Breast epithelium (tissue), 4 donors: ENCODE results near the gene SPECC1L. TPM values are rescaled to one million over a fixed set of nuclear protein-coding genes. Genes with fewer than 3 reads are reported as not detected.

Experiments
- DNase-seq, 2 donors: peaks; one replicate each; pipeline ENCODE4 v3.0.0-alpha.2; 2019; ENCODE audit warnings: low spot score in 2 of 2
- H3K27ac ChIP-seq, 2 donors: fragments of 200-600 bp; sonication (generic) in 1 of 2; one replicate each; pipeline ENCODE4 v1.5.1; 2016 to 2019; ENCODE audit warnings: mild to moderate bottlenecking in 1 of 2
- H3K27me3 ChIP-seq, 2 donors: fragments of 200-600 bp; sonication (generic) in 1 of 2; one replicate each; pipeline versions ENCODE4 v1.5.1 to v1.6.0; 2017 to 2019; ENCODE audit warnings: control low read depth in 1 of 2, mild to moderate bottlenecking in 1 of 2
- H3K36me3 ChIP-seq: fragments of 200-600 bp; one replicate; pipeline ENCODE4 v1.5.1; 2019
- H3K4me1 ChIP-seq, 2 donors: fragments of 200-600 bp; sonication (generic); one replicate each; pipeline ENCODE4 v1.5.1; 2016 to 2019; ENCODE audit warnings: control low read depth in 1 of 2
- H3K4me3 ChIP-seq, 3 donors: fragments of 200-600 bp; sonication (generic); 1 replicate in 2 of 3; 2 replicates in 1 of 3; pipeline ENCODE4 v1.5.1; 2016 to 2019; ENCODE audit warnings: mild to moderate bottlenecking in 3 of 3, moderate library complexity in 2 of 3
- H3K9me3 ChIP-seq, 2 donors: fragments of 200-600 bp; sonication (generic) in 1 of 2; one replicate each; pipeline ENCODE4 v1.5.1; 2016 to 2019; ENCODE audit warnings: control low read depth in 1 of 2
- POLR2A ChIP-seq: fragments of 450-650 bp; IDR thresholded peaks from one replicate; pipeline ENCODE4 v1.6.1; 2016; ENCODE audit warnings: antibody characterized with exemption, mild to moderate bottlenecking, moderate library complexity
- POLR2AphosphoS5 ChIP-seq, 3 donors: sonication (generic); formaldehyde crosslinking; IDR thresholded peaks; one replicate each; pipeline ENCODE4 v1.6.1; 2017; ENCODE audit warnings: antibody characterized with exemption in 3 of 3
- intact Hi-C: fragments of 100-400 bp; cut with DNase I; formaldehyde crosslinking; loops from one replicate; pipeline ENCODE4 v1.15.1; 2023; ENCODE audit warnings: low total_unique reads
- total RNA-seq, 3 donors: library from RNA; depleted of rRNA; stranded (reverse); fragments of >200 nt; gene quantifications; one replicate each; pipeline ENCODE4 v1.1.0, GENCODE V29; 2016
- TF ChIP-seq, protein P1 (sequence below), 3 donors: fragments of 450-650 bp; IDR thresholded peaks; one replicate each; pipeline ENCODE4 v1.5.1; 2016 to 2017; ENCODE audit warnings: antibody characterized with exemption in 3 of 3, mild to moderate bottlenecking in 3 of 3, moderate library complexity in 3 of 3

The SPECC1L gene
- total RNA-seq, 3 donors from 2014 or later = 33.4 to 61.0 (median 53.7) TPM

DNA sequence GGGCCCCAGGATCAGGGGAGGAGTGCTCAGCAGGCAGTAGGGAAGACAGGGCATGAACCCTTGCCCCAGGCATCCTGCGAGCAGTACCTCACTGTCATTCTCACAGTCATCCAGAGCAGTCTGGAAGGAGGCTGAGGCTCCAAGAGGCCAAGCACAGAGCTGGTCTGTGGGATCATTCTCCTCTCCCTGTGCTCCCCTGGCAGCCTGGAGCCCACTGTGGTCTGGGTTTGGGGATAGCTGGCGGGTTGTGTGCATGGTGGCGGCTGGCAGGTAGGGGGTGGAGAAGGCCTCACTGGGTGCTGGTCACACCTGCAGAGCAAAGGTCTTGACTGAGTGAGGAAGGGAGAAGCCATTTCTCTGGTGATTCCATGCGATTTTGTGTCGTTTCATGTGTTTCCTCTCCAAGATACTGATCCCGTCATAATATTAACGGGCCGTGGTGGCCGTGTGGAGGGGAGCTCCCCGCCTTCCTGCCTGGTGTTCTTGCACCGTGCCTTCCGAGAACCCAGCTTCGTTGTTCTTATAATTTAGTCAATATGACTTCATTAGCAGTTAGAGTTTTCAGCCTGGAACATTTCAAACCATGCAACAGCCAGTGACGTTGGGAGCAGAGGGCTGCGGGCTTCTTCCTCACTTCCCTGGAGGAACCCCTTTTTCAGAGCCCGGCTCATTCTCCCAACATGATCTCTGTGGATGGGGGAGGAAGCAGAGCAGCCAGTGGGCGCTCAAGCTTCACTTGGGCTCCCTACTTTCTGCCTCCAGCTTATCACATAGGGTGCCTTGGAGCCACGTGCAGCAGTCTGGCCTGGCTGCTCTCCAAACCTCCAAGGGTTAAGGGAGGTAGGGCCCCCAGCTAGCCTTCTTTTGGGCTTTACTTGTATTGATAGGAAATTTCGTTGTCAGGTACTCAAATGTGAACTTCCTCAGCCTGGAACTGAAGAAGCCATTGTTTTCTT lies 136.0 kb downstream of the SPECC1L start:
- DNase-seq = no peak
- intact Hi-C loops = no loop called here
- no peak overlapping the region for H3K4me3 ChIP-seq
- no peaks in the 10 kb centered on the region for H3K9me3 ChIP-seq
- H3K27ac ChIP-seq = peak overlapping the region; percentile 48 to 59
- peaks cover 7 to 17% of the 10 kb centered on the region in 2 donors for H3K4me1 ChIP-seq
- H3K27me3 ChIP-seq = no peaks in the 10 kb centered on the region
- H3K36me3 ChIP-seq = no peaks in the 10 kb centered on the region
- TF ChIP-seq POLR2A (no peak), POLR2AphosphoS5 (IDR thresholded peaks at IDR 0.05) (no peak)
- TF ChIP-seq, protein P1, sequence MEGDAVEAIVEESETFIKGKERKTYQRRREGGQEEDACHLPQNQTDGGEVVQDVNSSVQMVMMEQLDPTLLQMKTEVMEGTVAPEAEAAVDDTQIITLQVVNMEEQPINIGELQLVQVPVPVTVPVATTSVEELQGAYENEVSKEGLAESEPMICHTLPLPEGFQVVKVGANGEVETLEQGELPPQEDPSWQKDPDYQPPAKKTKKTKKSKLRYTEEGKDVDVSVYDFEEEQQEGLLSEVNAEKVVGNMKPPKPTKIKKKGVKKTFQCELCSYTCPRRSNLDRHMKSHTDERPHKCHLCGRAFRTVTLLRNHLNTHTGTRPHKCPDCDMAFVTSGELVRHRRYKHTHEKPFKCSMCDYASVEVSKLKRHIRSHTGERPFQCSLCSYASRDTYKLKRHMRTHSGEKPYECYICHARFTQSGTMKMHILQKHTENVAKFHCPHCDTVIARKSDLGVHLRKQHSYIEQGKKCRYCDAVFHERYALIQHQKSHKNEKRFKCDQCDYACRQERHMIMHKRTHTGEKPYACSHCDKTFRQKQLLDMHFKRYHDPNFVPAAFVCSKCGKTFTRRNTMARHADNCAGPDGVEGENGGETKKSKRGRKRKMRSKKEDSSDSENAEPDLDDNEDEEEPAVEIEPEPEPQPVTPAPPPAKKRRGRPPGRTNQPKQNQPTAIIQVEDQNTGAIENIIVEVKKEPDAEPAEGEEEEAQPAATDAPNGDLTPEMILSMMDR (IDR thresholded peaks at IDR 0.05) = no peak

- Histone ChIP-seq H3K4me3 (no peak overlapping the region), H3K36me3 (no peaks in the 10 kb centered on the region), H3K27me3 (no peaks in the 10 kb centered on the region), H3K4me1 (peaks cover 7 to 16% of the 10 kb centered on the region in 2 donors), H3K9me3 (no peaks in the 10 kb centered on the region), H3K27ac (peak overlapping the region; percentile 48 to 59)
- no peak for DNase-seq
- intact Hi-C loops = no loop called here
- TF ChIP-seq POLR2A (no peak), POLR2AphosphoS5 (IDR thresholded peaks at IDR 0.05) (no peak)
- TF ChIP-seq, protein P1 (IDR thresholded peaks at IDR 0.05) = no peak
Observed at GRCh38 chr22:24407278-24407665, 136.6 kb downstream of the SPECC1L start.

- DNase-seq = no peak
- TF ChIP-seq, protein P1 (IDR thresholded peaks at IDR 0.05) = no peak
- H3K27me3 ChIP-seq = no peaks in the 10 kb centered on the region
- intact Hi-C loops = no loop called here
- no peaks in the 10 kb centered on the region for H3K36me3 ChIP-seq
- H3K9me3 ChIP-seq = no peaks in the 10 kb centered on the region
- H3K4me1 ChIP-seq = peaks cover 7 to 10% of the 10 kb centered on the region in 2 donors
- peak overlapping the region; percentile 13 to 48 for H3K27ac ChIP-seq
- H3K4me3 ChIP-seq = no peak overlapping the region
Observed at GRCh38 chr22:24407884-24408283, 137.3 kb downstream of the SPECC1L start.

DNA sequence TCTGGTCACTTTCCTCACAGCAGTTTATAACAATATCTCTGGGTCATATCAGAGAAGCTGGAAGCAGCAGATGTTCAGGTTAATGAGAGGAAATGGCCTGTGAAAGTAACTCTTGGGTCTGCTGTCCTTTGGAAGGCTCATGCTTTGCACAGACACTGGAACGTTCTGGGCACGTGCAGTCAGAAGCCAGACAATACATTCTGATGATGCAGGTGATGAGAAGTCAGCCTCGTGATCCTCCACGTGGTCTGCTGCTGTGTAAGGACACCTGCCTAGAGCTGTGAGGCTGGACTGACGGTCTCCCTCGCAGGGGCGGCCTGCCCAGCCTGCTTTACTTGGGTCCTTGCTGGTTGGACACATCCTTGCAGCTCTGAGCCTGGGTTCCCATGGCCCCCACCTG lies 138.0 kb downstream of the SPECC1L start:
- Histone ChIP-seq H3K27ac (peak overlapping the region in 1 of 2 donors; percentile 48), H3K9me3 (no peaks in the 10 kb centered on the region), H3K4me3 (no peak overlapping the region), H3K4me1 (peaks cover 7% of the 10 kb centered on the region in 2 donors), H3K36me3 (peaks cover 4% of the 10 kb centered on the region), H3K27me3 (no peaks in the 10 kb centered on the region)
- TF ChIP-seq POLR2AphosphoS5 (IDR thresholded peaks at IDR 0.05) = no peak
- TF ChIP-seq, protein P1 (IDR thresholded peaks at IDR 0.05) = no peak
- no peak for TF ChIP-seq POLR2A
- DNase-seq = no peak
- intact Hi-C loops = no loop called here

DNA sequence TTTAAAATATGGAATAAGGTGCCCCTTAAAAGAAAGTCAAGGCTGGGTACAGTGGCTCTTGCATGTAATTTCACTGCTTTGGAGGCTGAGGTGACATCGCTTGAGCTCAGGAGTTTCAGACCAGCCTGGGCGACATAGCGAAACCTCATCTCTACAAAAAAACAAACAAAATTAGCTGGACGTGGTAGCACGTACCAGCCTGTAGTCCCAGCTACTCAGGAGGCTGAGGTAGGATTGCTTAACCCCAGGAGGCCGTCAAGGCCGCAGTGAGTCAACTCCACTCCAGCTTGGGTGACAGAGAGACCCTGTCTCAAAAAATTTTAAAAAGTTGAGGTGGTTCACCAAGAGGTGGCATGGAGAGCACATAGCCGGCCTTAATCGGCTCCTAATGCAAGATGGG lies 139.1 kb downstream of the SPECC1L start:
- intact Hi-C loops = no loop called here
- Histone ChIP-seq H3K27ac (no peak overlapping the region), H3K9me3 (no peaks in the 10 kb centered on the region), H3K4me3 (no peak overlapping the region), H3K27me3 (no peaks in the 10 kb centered on the region), H3K4me1 (peaks cover 7% of the 10 kb centered on the region in 2 donors), H3K36me3 (peaks cover 6% of the 10 kb centered on the region)
- DNase-seq = no peak
- TF ChIP-seq POLR2AphosphoS5 (IDR thresholded peaks at IDR 0.05) = no peak
- TF ChIP-seq, protein P1 (IDR thresholded peaks at IDR 0.05) = no peak
- TF ChIP-seq POLR2A = no peak
